T-cell (primary cell): ENCODE results near the gene RERE. TPM values are rescaled to one million over a fixed set of nuclear protein-coding genes. Genes with fewer than 3 reads are reported as not detected.

Source experiments
- ATAC-seq, 4 experiments: fragments of 200-7000 bp in 3 of 4; fragments of 150-1000 bp in 1 of 4; cut with Tn5 transposase; replicated peaks in 1 of 4; 1 replicate in 3 of 4; 2 replicates in 1 of 4; pipeline ENCODE4 v1.10.0; 2021; ENCODE audit warnings: moderate library complexity in 3 of 4, mild to moderate bottlenecking in 2 of 4, moderate number of reproducible peaks in 1 of 4
- CTCF ChIA-PET, 2 donors: fragments of 300-600 bp; sonication (Branson Sonifier 250); formaldehyde crosslinking; loops; one replicate each; lab custom pipeline; 2022; ENCODE audit warnings: antibody characterized with exemption in 2 of 2; lab: Charles Lee
- POLR2A ChIA-PET, 2 donors: fragments of 300-600 bp; sonication (Branson Sonifier 250); formaldehyde crosslinking; loops; one replicate each; lab custom pipeline; 2022; ENCODE audit warnings: antibody characterized with exemption in 2 of 2; lab: Charles Lee
- DNase-seq, 35 experiments: peaks; one replicate each; pipeline versions ENCODE4 v3.0.0 to v3.0.0-alpha.2; 2013 to 2023
- H3K27ac ChIP-seq: one replicate; pipeline ENCODE4 v1.5.1; 2013; ENCODE audit warnings: low read length
- H3K27me3 ChIP-seq, 2 experiments: replicated peaks in 1 of 2; 1 replicate in 1 of 2; 2 replicates in 1 of 2; pipeline versions ENCODE4 v1.6.1 to v1.7.0; 2013; ENCODE audit warnings: low read length in 1 of 2, mixed read lengths in 1 of 2; ENCODE audit not compliant: control insufficient read depth in 2 of 2, insufficient read depth in 2 of 2; ENCODE audit errors: extremely low read depth in 1 of 2
- H3K36me3 ChIP-seq, 2 donors: 1 replicate in 1 of 2; 2 replicates in 1 of 2; pipeline versions ENCODE4 v1.6.1 to v1.7.0; 2013; ENCODE audit warnings: low read length in 1 of 2; ENCODE audit not compliant: control insufficient read depth in 2 of 2, insufficient read depth in 1 of 2; ENCODE audit errors: extremely low read depth in 1 of 2
- H3K4me1 ChIP-seq, 2 experiments: 1 replicate in 1 of 2; 2 replicates in 1 of 2; pipeline versions ENCODE4 v1.6.1 to v1.7.0; 2013; ENCODE audit warnings: low read length in 2 of 2, mixed read lengths in 1 of 2; ENCODE audit not compliant: insufficient read depth in 2 of 2, control insufficient read depth in 1 of 2; ENCODE audit errors: extremely low read depth in 1 of 2
- H3K4me3 ChIP-seq, 2 donors: 1 replicate in 1 of 2; 2 replicates in 1 of 2; pipeline versions ENCODE4 v1.5.1 to v1.7.0; 2013; ENCODE audit warnings: mild to moderate bottlenecking in 2 of 2, low read length in 1 of 2, moderate library complexity in 1 of 2; ENCODE audit not compliant: control insufficient read depth in 1 of 2; ENCODE audit errors: extremely low read depth in 1 of 2
- H3K9me3 ChIP-seq: 2 replicates; pipeline ENCODE4 v1.7.0; 2013
- H3K27ac Mint-ChIP-seq, 2 donors: one replicate each; pipeline ENCODE4 v1.8.0; 2020 to 2021; ENCODE audit warnings: mild to moderate bottlenecking in 2 of 2, mixed read lengths in 2 of 2
- H3K27me3 Mint-ChIP-seq, 2 donors: one replicate each; pipeline ENCODE4 v1.8.0; 2021 to 2022; ENCODE audit warnings: mixed read lengths in 2 of 2
- H3K36me3 Mint-ChIP-seq: one replicate; pipeline ENCODE4 v1.8.0; 2021; ENCODE audit warnings: mixed read lengths
- H3K4me1 Mint-ChIP-seq, 3 donors: one replicate each; pipeline ENCODE4 v1.8.0; 2020 to 2022; ENCODE audit warnings: mixed read lengths in 3 of 3, mild to moderate bottlenecking in 1 of 3
- H3K4me3 Mint-ChIP-seq, 3 donors: one replicate each; pipeline ENCODE4 v1.8.0; 2020 to 2022; ENCODE audit warnings: mild to moderate bottlenecking in 3 of 3, mixed read lengths in 3 of 3, moderate library complexity in 3 of 3
- H3K9me3 Mint-ChIP-seq, 3 donors: one replicate each; pipeline ENCODE4 v1.8.0; 2020 to 2022; ENCODE audit warnings: mixed read lengths in 3 of 3
- WGBS: methylation state at CpG from one replicate; pipeline ENCODE4 v1.1.5; 2013; ENCODE audit warnings: missing lambda C conversion rate; ENCODE audit not compliant: insufficient coverage; 5-methylcytosine and 5-hydroxymethylcytosine counted together
- total RNA-seq, 35 experiments: library from RNA in 6 of 35; stranded (reverse) in 6 of 35; fragments of 120-200 nt in 1 of 35; gene quantifications; one replicate each; pipeline versions ENCODE4 v1.2.1 to v1.2.4 and lab custom pipeline; 2013 to 2026

RERE gene
- total RNA-seq, 5 donors from 2014 or later (not counting 1 experiment from before 2014, with no cell fraction given), result 85.1 to 116 (median 103) TPM

GRCh38 chr1:8813991-8814390, 3.4 kb downstream of the RERE start:
- ATAC-seq (no peak), DNase-seq (no peak)
- H3K9me3 Mint-ChIP-seq, result no peaks in the 10 kb centered on the region
- no peak overlapping the region for H3K4me3 Mint-ChIP-seq
- H3K27me3 Mint-ChIP-seq, result no peaks in the 10 kb centered on the region
- Histone ChIP-seq H3K4me1 (peaks cover 10 to 23% of the 10 kb centered on the region in 2 experiments), H3K4me3 (no peak overlapping the region), H3K27ac (no peak overlapping the region), H3K36me3 (no peaks in the 10 kb centered on the region), H3K27me3 (no peaks in the 10 kb centered on the region), H3K9me3 (no peaks in the 10 kb centered on the region)
- ChIA-PET POLR2A (no interaction called here), CTCF (interaction anchor here in 1 of 2 donors (0.7 kb wide), 1 partner anchor 56 kb away, joined by 3 read pairs; no protein-coding TSS in a partner anchor)
- peak overlapping the region in 1 of 2 donors; percentile 34 for H3K27ac Mint-ChIP-seq
- H3K4me1 Mint-ChIP-seq, result peaks cover 48 to 61% (median 48%) of the 10 kb centered on the region in 3 donors
- H3K36me3 Mint-ChIP-seq, result no peaks in the 10 kb centered on the region

- Mint-ChIP-seq H3K4me1 (peaks cover 42 to 57% (median 43%) of the 10 kb centered on the region in 3 donors), H3K9me3 (no peaks in the 10 kb centered on the region), H3K27ac (no peak overlapping the region), H3K4me3 (no peak overlapping the region), H3K36me3 (no peaks in the 10 kb centered on the region), H3K27me3 (no peaks in the 10 kb centered on the region)
- no peak overlapping the region for H3K4me3 ChIP-seq
- CTCF ChIA-PET, result interaction anchor here (0.7 kb wide), 2 partner anchors 55 to 829 kb away, joined by 3 read pairs; no protein-coding TSS in a partner anchor
- H3K27me3 ChIP-seq, result no peaks in the 10 kb centered on the region
- no peaks in the 10 kb centered on the region for H3K36me3 ChIP-seq
- WGBS, result 100% methylated on average over 1 of the region's 6 CpGs
- DNase-seq (no peak), ATAC-seq (no peak)
- no peaks in the 10 kb centered on the region for H3K9me3 ChIP-seq
- POLR2A ChIA-PET, result interaction anchor here in 1 of 2 donors (0.6 kb wide), 3 partner anchors 47 to 1009 kb away, joined by 3 to 9 read pairs (median 4); no protein-coding TSS in a partner anchor
- H3K27ac ChIP-seq, result no peak overlapping the region
- peaks cover 10 to 19% of the 10 kb centered on the region in 2 experiments for H3K4me1 ChIP-seq
These were observed 4.2 kb downstream of the RERE start for GRCh38 chr1:8813016-8813763.

GRCh38 chr1:8812081-8812480, 5.4 kb downstream of the RERE start:
- no peak overlapping the region for H3K27ac ChIP-seq
- Mint-ChIP-seq H3K4me1 (peaks cover 41 to 54% (median 41%) of the 10 kb centered on the region in 3 donors), H3K27me3 (no peaks in the 10 kb centered on the region), H3K9me3 (no peaks in the 10 kb centered on the region), H3K4me3 (no peak overlapping the region), H3K36me3 (no peaks in the 10 kb centered on the region), H3K27ac (no peak overlapping the region)
- no peaks in the 10 kb centered on the region for H3K36me3 ChIP-seq
- no peak for ATAC-seq
- no peaks in the 10 kb centered on the region for H3K9me3 ChIP-seq
- ChIA-PET CTCF (interaction anchor here in 1 of 2 donors (0.6 to 1.0 kb wide), 2 partner anchors 10 to 37 kb away, joined by 3 read pairs; no protein-coding TSS in a partner anchor), POLR2A (no interaction called here)
- no peaks in the 10 kb centered on the region for H3K27me3 ChIP-seq
- H3K4me3 ChIP-seq, result no peak overlapping the region
- peaks cover 10 to 19% of the 10 kb centered on the region in 2 experiments for H3K4me1 ChIP-seq
- 82% methylated on average over 2 of the region's 6 CpGs for WGBS
- DNase-seq, result no peak

- H3K9me3 ChIP-seq, result no peaks in the 10 kb centered on the region
- DNase-seq (no peak), ATAC-seq (no peak)
- CTCF ChIA-PET, result interaction anchor here in 1 of 2 donors (1.0 kb wide), 1 partner anchor 9 kb away, joined by 3 read pairs; no protein-coding TSS in a partner anchor
- peaks cover 5 to 12% of the 10 kb centered on the region in 2 experiments for H3K4me1 ChIP-seq
- H3K4me3 Mint-ChIP-seq, result no peak overlapping the region
- H3K36me3 ChIP-seq, result no peaks in the 10 kb centered on the region
- H3K4me1 Mint-ChIP-seq, result peaks cover 31 to 43% (median 33%) of the 10 kb centered on the region in 3 donors
- H3K27ac ChIP-seq, result no peak overlapping the region
- POLR2A ChIA-PET, result interaction anchor here in 1 of 2 donors (0.6 kb wide), 1 partner anchor 98 kb away, joined by 3 read pairs; no protein-coding TSS in a partner anchor
- H3K27ac Mint-ChIP-seq, result no peak overlapping the region
- no peaks in the 10 kb centered on the region for H3K27me3 Mint-ChIP-seq
- H3K9me3 Mint-ChIP-seq, result no peaks in the 10 kb centered on the region
- 97% methylated on average over 3 of the region's 4 CpGs for WGBS
- no peaks in the 10 kb centered on the region for H3K27me3 ChIP-seq
- H3K36me3 Mint-ChIP-seq, result peaks cover 4% of the 10 kb centered on the region
- no peak overlapping the region for H3K4me3 ChIP-seq
These were observed 6.5 kb downstream of the RERE start for GRCh38 chr1:8810987-8811386.

GRCh38 chr1:8809342-8809736, 8.1 kb downstream of the RERE start:
- Mint-ChIP-seq H3K27ac (no peak overlapping the region), H3K36me3 (peaks cover 8% of the 10 kb centered on the region), H3K9me3 (no peaks in the 10 kb centered on the region), H3K4me1 (peaks cover 18 to 27% (median 21%) of the 10 kb centered on the region in 3 donors), H3K27me3 (no peaks in the 10 kb centered on the region), H3K4me3 (no peak overlapping the region)
- Histone ChIP-seq H3K27ac (no peak overlapping the region), H3K9me3 (no peaks in the 10 kb centered on the region), H3K4me1 (no peaks in the 10 kb centered on the region), H3K27me3 (no peaks in the 10 kb centered on the region), H3K4me3 (no peak overlapping the region), H3K36me3 (no peaks in the 10 kb centered on the region)
- WGBS, result no CpG with 5 or more reads among the region's 1 CpG
- ChIA-PET POLR2A (no interaction called here), CTCF (no interaction called here)
- ATAC-seq (no peak), DNase-seq (no peak)

GRCh38 chr1:8807004-8807403, 10.4 kb downstream of the RERE start:
- Mint-ChIP-seq H3K27me3 (no peaks in the 10 kb centered on the region), H3K36me3 (peaks cover 8% of the 10 kb centered on the region), H3K4me1 (peaks cover 10 to 15% (median 13%) of the 10 kb centered on the region in 3 donors), H3K4me3 (no peak overlapping the region), H3K9me3 (no peaks in the 10 kb centered on the region), H3K27ac (no peak overlapping the region)
- POLR2A ChIA-PET, result no interaction called here
- H3K27ac ChIP-seq, result no peak overlapping the region
- no peaks in the 10 kb centered on the region for H3K4me1 ChIP-seq
- H3K4me3 ChIP-seq, result no peak overlapping the region
- no peaks in the 10 kb centered on the region for H3K9me3 ChIP-seq
- ATAC-seq (no peak), DNase-seq (no peak)
- no peaks in the 10 kb centered on the region for H3K36me3 ChIP-seq
- 94% methylated on average over 5 of the region's 8 CpGs for WGBS
- H3K27me3 ChIP-seq, result no peaks in the 10 kb centered on the region
- CTCF ChIA-PET, result no interaction called here
